Pericardium fibroblast (primary cell): ENCODE results near the gene RALY. TPM values are rescaled to one million over a fixed set of nuclear protein-coding genes. Genes with fewer than 3 reads are reported as not detected.

Experiments
- total RNA-seq: library from RNA; depleted of rRNA; stranded (reverse); fragments of >200 nt; gene quantifications from 2 replicates; pipeline ENCODE4 v1.2.3, GENCODE V29; 2015

Gene RALY
- 83.6 and 103 TPM in 2 replicates for total RNA-seq

GRCh38 chr20:33993576-33994221, at the start of gene RALY:
Gene RALY (plus strand): TSS chr20:33993911. CDS start chr20:34072075, 78,164 bp downstream.

GRCh38 chr20:34111702-34112599, 118.2 kb downstream of the RALY start, which contains the start of gene EIF2S2:
Gene EIF2S2 (minus strand): TSS chr20:34112243. CDS start chr20:34112110, 133 bp downstream.

Other genes with a start within 250 kb of the RALY start
- 41.2 and 51.1 TPM in 2 replicates for gene CHMP4B, start 182.6 kb upstream of the RALY start, total RNA-seq
- 102 and 116 TPM in 2 replicates for gene EIF2S2, start 118.3 kb downstream of the RALY start, total RNA-seq
- gene ASIP, start 247.5 kb downstream of the RALY start, total RNA-seq: not detected in 2 replicates